ENCODE measurements around the gene HLA-E. TPM values are rescaled to one million over a fixed set of nuclear protein-coding genes. Genes with fewer than 3 reads are reported as not detected.

The HLA-E gene
- total RNA-seq, 1 donor from 2014 or later, result 94.9 TPM

DNA sequence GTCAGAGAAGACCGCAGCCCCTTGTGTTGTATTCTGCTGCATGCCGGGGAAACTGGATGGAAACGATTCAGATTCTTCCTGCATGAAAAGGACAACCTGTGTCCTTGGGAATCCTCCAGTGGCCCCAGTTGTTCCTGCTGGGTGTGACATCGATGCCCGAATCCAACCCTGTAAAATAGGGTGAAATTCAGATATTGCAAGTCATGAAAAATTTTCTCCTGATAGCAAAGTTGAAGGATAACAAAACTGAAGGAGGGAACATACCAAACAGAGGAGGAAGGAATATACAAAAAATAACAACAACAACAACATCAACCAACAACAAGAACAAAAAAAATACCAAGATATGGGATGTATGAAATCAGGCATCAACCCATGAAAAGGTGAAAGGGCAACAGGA, 28.3 kb upstream of the HLA-E start:
- no peak overlapping the region for H3K27ac ChIP-seq (ENCODE audit: low read depth, low read length)
- Mint-ChIP-seq H3K27me3 (ENCODE audit: low read depth, unreplicated experiment) (peaks cover 85% of the 10 kb centered on the region), H3K4me1 (ENCODE audit: low read depth, unreplicated experiment) (no peaks in the 10 kb centered on the region), H3K4me3 (ENCODE audit: unreplicated experiment) (no peak overlapping the region), H3K36me3 (ENCODE audit: low read depth, unreplicated experiment) (no peaks in the 10 kb centered on the region), H3K27ac (ENCODE audit: unreplicated experiment) (no peak overlapping the region), H3K9me3 (ENCODE audit: unreplicated experiment) (peaks cover 14% of the 10 kb centered on the region)
- TF ChIP-seq EZH2 (IDR thresholded peaks at IDR 0.05; ENCODE audit: insufficient read depth, low read length), result no peak
- TF ChIP-seq CTCF (IDR thresholded peaks at IDR 0.05; ENCODE audit: insufficient read depth, low read depth, low read length), result no peak
- FAIRE-seq, result no peak
- H3K4me2 ChIP-seq (ENCODE audit: low read length), result no peak overlapping the region
- no peak for DNase-seq (ENCODE audit: low read depth)
- no peaks in the 10 kb centered on the region for H3K36me3 ChIP-seq (ENCODE audit: insufficient read depth, low read length)
- peaks cover 94% of the 10 kb centered on the region for H3K27me3 ChIP-seq (ENCODE audit: insufficient read depth, low read length)
- H3K4me3 ChIP-seq (ENCODE audit: insufficient read depth, low read depth, low read length), result no peak overlapping the region
- H2AFZ ChIP-seq (ENCODE audit: low read depth, low read length), result no peak overlapping the region
- H3K79me2 ChIP-seq (ENCODE audit: insufficient read depth, low read length), result no peaks in the 10 kb centered on the region
- peaks cover 7% of the 10 kb centered on the region for H3K9me3 ChIP-seq (ENCODE audit: insufficient read depth, low read depth, low read length)
- H3K9ac ChIP-seq (ENCODE audit: low read length), result no peak overlapping the region
- peaks cover 8% of the 10 kb centered on the region for H4K20me1 ChIP-seq (ENCODE audit: insufficient read depth, low read length)
- peaks cover 9% of the 10 kb centered on the region for H3K4me1 ChIP-seq (ENCODE audit: insufficient read depth, low read length)

GRCh38 chr6:30462482-30462881, 26.8 kb upstream of the HLA-E start:
- H3K9ac ChIP-seq (ENCODE audit: low read length), result no peak overlapping the region
- DNase-seq (ENCODE audit: low read depth) (no peak), FAIRE-seq (no peak)
- peaks cover 14% of the 10 kb centered on the region for H3K9me3 Mint-ChIP-seq (ENCODE audit: unreplicated experiment)
- no peak overlapping the region for H3K4me2 ChIP-seq (ENCODE audit: low read length)
- H3K27ac ChIP-seq (ENCODE audit: low read depth, low read length), result no peak overlapping the region
- no peaks in the 10 kb centered on the region for H3K36me3 Mint-ChIP-seq (ENCODE audit: low read depth, unreplicated experiment)
- peaks cover 99% of the 10 kb centered on the region for H3K27me3 ChIP-seq (ENCODE audit: insufficient read depth, low read length)
- H3K4me1 ChIP-seq (ENCODE audit: insufficient read depth, low read length), result peaks cover 19% of the 10 kb centered on the region
- peaks cover 7% of the 10 kb centered on the region for H3K9me3 ChIP-seq (ENCODE audit: insufficient read depth, low read depth, low read length)
- H3K4me3 Mint-ChIP-seq (ENCODE audit: unreplicated experiment), result no peak overlapping the region
- H3K27me3 Mint-ChIP-seq (ENCODE audit: low read depth, unreplicated experiment), result peaks cover 86% of the 10 kb centered on the region
- H3K4me1 Mint-ChIP-seq (ENCODE audit: low read depth, unreplicated experiment), result no peaks in the 10 kb centered on the region
- no peaks in the 10 kb centered on the region for H3K79me2 ChIP-seq (ENCODE audit: insufficient read depth, low read length)
- peaks cover 13% of the 10 kb centered on the region for H4K20me1 ChIP-seq (ENCODE audit: insufficient read depth, low read length)
- no peak overlapping the region for H2AFZ ChIP-seq (ENCODE audit: low read depth, low read length)
- no peaks in the 10 kb centered on the region for H3K36me3 ChIP-seq (ENCODE audit: insufficient read depth, low read length)
- H3K4me3 ChIP-seq (ENCODE audit: insufficient read depth, low read depth, low read length), result no peak overlapping the region
- H3K27ac Mint-ChIP-seq (ENCODE audit: unreplicated experiment), result no peak overlapping the region
- TF ChIP-seq EZH2 (IDR thresholded peaks at IDR 0.05; ENCODE audit: insufficient read depth, low read length) (no peak), CTCF (IDR thresholded peaks at IDR 0.05; ENCODE audit: insufficient read depth, low read depth, low read length) (no peak)

DNA sequence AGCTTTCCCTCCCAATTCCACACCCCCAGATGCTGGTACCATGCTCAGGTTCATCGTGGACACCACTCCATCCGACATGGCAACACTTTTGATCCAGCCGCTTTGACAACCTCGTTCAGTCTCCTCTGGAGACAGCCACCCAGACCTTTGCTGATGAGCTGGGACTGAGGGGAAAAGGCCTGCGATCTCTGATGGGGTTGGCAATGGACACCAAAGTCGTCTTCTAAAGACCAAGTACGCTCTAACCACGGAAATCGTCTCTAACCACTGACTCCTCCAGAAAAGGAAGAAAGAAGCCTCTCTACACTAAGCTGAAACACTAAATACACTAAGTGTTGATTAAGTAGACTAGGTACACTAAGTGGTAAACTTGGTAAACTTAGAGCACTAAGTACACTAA, 26.1 kb upstream of the HLA-E start:
- peak overlapping the region; percentile 52 for H3K4me2 ChIP-seq (ENCODE audit: low read length)
- H4K20me1 ChIP-seq (ENCODE audit: insufficient read depth, low read length), result peaks cover 13% of the 10 kb centered on the region
- Mint-ChIP-seq H3K4me1 (ENCODE audit: low read depth, unreplicated experiment) (no peaks in the 10 kb centered on the region), H3K36me3 (ENCODE audit: low read depth, unreplicated experiment) (no peaks in the 10 kb centered on the region), H3K27me3 (ENCODE audit: low read depth, unreplicated experiment) (peaks cover 85% of the 10 kb centered on the region), H3K27ac (ENCODE audit: unreplicated experiment) (no peak overlapping the region), H3K9me3 (ENCODE audit: unreplicated experiment) (peaks cover 14% of the 10 kb centered on the region), H3K4me3 (ENCODE audit: unreplicated experiment) (no peak overlapping the region)
- H3K36me3 ChIP-seq (ENCODE audit: insufficient read depth, low read length), result no peaks in the 10 kb centered on the region
- no peak overlapping the region for H3K9ac ChIP-seq (ENCODE audit: low read length)
- peaks cover 19% of the 10 kb centered on the region for H3K4me1 ChIP-seq (ENCODE audit: insufficient read depth, low read length)
- FAIRE-seq, result no peak
- H3K79me2 ChIP-seq (ENCODE audit: insufficient read depth, low read length), result no peaks in the 10 kb centered on the region
- no peak overlapping the region for H3K27ac ChIP-seq (ENCODE audit: low read depth, low read length)
- peaks cover 97% of the 10 kb centered on the region for H3K27me3 ChIP-seq (ENCODE audit: insufficient read depth, low read length)
- no peak overlapping the region for H2AFZ ChIP-seq (ENCODE audit: low read depth, low read length)
- TF ChIP-seq EZH2 (IDR thresholded peaks at IDR 0.05; ENCODE audit: insufficient read depth, low read length) (no peak), CTCF (IDR thresholded peaks at IDR 0.05; ENCODE audit: insufficient read depth, low read depth, low read length) (no peak)
- peaks cover 7% of the 10 kb centered on the region for H3K9me3 ChIP-seq (ENCODE audit: insufficient read depth, low read depth, low read length)
- no peak overlapping the region for H3K4me3 ChIP-seq (ENCODE audit: insufficient read depth, low read depth, low read length)
- no peak for DNase-seq (ENCODE audit: low read depth)

Data from astrocyte (in vitro differentiated cells and primary cell).